Choroid plexus epithelial cell (primary cell): Measurements from ENCODE around the gene PRR20G.

Experiments used
- DNase-seq: peaks from one replicate; pipeline ENCODE4 v3.0.0-alpha.2; 2010; ENCODE audit warnings: low read depth
- H3K4me3 ChIP-seq: 2 replicates; pipeline ENCODE4 v1.5.1; 2011; ENCODE audit warnings: low read depth, mild to moderate bottlenecking, control low read depth, low read length, moderate library complexity
- CTCF ChIP-seq: conservative IDR thresholded peaks from 2 replicates; pipeline ENCODE4 v1.5.1; 2011; ENCODE audit warnings: low read depth, mild to moderate bottlenecking, control low read depth, inconsistent platforms, low read length, moderate library complexity

The PRR20G gene

GRCh38 chr3:127325629-127325961, 37.7 kb upstream of the PRR20G start:
- DNase-seq = no peak
- TF ChIP-seq CTCF = no peak

GRCh38 chr3:127324913-127325628, 37.2 kb upstream of the PRR20G start:
- DNase-seq = no peak
- no peak for TF ChIP-seq CTCF
- H3K4me3 ChIP-seq = no peak overlapping the region

More at GRCh38 chr3:127325629-127325961, 37.7 kb upstream of the PRR20G start:
- H3K4me3 ChIP-seq = no peak overlapping the region

- DNase-seq = no peak
- TF ChIP-seq CTCF = no peak
- H3K4me3 ChIP-seq = no peak overlapping the region
These were observed 36.2 kb upstream of the PRR20G start for GRCh38 chr3:127324076-127324475.

- TF ChIP-seq CTCF = no peak
- DNase-seq = no peak
- no peak overlapping the region for H3K4me3 ChIP-seq
These were observed 35.7 kb upstream of the PRR20G start for GRCh38 chr3:127323581-127323980.

GRCh38 chr3:127321371-127321770, 33.5 kb upstream of the PRR20G start:
- no peak for DNase-seq
- TF ChIP-seq CTCF = no peak
- no peak overlapping the region for H3K4me3 ChIP-seq

GRCh38 chr3:127320529-127321121, 32.8 kb upstream of the PRR20G start:
- TF ChIP-seq CTCF = no peak
- DNase-seq = no peak
- H3K4me3 ChIP-seq = no peak overlapping the region

- H3K4me3 ChIP-seq = no peak overlapping the region
- no peak for DNase-seq
- TF ChIP-seq CTCF = no peak
These were observed 28.8 kb upstream of the PRR20G start for GRCh38 chr3:127316685-127317084.
